GM18870 (cell line): Measurements from ENCODE around the gene COTL1.

Experiments used
- ATAC-seq: cut with Tn5 transposase; IDR thresholded peaks from one replicate; pipeline ENCODE4 v1.9.1; 2021; ENCODE audit warnings: moderate library complexity; ENCODE audit not compliant: unreplicated experiment

COTL1 gene

DNA sequence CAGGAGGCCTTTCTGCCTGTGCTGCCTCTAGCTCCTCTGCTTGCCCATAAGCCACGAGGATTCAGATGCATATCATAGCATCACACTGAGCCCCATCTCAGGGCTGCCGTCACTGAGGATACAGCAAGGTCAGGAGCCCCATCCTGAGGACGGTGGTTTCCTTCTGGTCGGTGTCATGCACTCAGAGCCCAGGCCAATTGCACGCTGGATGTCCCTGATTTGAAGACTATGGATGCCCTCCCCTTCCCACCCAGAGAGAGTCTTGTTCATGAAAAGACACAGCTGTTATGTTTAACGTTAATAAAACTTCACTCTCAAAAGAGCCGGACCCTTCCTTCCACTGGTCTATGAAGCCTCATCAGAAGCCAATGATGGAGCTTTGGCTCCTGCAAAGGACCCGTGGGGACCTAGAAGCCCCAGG, 19.9 kb downstream of the COTL1 start:
- ATAC-seq: no peak

DNA sequence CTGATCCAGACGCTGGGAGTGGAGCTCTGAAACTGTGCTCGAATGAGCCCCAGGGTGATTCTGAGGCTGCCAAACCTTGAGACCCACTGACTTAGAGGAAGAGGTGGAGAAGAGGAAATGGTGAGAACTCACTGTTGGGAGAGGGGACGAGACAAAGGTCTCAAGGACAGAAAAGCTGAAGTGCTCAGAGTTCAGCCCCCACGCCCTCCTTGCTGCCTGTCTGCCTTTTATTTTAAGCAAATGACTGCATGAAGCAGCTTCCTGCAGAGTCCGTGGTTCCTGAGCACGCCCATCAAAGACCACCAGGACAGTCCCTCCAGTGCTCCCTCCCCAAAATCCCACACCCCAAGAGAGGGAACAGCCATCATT, 20.4 kb downstream of the COTL1 start:
- ATAC-seq: no peak

DNA sequence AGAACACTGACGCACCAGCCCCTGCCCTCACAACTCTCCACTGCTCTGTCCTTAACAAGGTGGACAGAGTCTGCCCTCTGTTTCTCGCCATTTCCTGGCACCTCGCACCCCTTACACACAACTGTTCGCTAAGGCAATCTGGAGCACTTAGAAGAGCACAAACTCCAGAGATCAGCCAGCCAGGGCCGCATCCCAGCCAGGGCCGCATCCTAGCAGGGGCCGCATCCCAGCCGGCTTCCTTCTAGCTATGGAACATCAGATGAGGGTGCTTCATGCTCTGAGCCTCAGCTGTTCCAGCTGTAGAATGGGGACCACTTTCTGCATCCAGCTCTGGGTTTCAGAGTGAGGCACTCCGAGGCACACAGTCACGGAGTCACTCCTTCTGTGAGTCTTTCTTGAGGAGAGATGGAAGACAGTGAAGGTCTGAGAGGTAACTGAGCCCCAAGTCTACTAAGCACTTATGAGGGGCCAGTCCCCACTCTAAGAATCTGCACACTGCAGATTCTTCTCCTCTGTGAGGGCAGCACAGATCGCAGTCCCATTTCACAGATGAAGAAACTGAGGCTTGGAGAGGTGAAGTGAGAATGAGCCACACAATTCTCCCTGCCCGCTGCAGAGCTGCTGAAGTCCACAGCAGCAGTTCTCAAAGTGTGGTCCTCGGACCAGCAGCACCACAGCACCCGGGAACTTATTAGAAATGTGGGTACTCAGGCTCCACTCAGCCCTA, 20.9 kb downstream of the COTL1 start:
- no peak for ATAC-seq

DNA sequence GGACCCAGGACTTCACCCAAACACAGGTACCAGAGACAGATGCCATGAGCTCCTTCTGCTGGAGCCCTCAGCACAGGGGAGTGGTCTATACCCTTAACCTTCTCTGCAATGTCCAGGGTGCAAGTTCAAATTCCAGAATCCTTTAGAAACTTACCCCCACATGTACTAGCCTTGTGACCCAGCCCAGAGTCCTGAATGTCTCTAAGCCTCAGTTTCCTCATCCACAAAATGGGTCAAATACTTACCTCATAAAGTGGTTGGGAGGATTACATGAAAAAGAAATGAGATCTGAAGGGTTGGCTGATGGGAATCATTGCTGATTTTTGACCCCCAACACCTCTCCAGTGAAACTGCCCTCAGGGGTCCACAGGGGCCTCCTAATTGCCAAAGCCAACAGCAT, 21.7 kb downstream of the COTL1 start:
- no peak for ATAC-seq

DNA sequence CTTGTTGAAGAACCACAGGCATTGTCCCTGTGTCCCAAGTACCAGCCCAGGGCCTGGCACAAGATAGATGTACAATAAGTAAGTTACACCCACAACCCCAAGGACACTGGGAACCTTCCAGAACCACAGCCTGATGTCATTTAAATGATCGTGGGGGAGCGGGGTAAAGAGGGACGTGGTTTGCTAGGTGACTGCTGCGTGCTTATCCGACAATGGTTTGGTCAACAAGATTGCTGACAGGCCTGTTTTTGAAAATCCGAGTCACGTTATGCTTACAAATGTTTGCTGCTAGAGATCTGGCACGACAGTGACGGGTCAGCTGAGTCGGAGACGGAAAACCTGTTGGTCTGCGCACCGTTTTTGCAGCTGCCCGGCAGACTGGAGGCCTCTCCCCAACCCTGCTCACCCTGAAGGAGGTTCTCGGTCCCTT, 22.8 kb downstream of the COTL1 start:
- ATAC-seq: no peak

DNA sequence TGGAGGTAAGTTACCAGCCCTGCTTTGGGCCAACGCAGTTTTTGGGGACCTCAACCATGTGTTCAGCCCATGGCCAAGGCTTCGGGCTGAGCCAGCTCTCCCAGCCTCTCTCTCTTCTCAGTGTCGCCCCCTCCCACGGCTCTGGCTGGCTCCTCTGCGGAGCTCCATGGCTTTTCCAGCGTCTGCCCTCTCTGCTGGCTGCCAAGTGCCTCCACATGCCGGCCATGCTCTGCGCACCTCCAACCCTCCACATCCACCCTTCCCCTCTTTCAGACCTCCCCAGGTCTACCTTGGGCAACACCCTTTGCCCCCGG, 23.2 kb downstream of the COTL1 start:
- no peak for ATAC-seq

DNA sequence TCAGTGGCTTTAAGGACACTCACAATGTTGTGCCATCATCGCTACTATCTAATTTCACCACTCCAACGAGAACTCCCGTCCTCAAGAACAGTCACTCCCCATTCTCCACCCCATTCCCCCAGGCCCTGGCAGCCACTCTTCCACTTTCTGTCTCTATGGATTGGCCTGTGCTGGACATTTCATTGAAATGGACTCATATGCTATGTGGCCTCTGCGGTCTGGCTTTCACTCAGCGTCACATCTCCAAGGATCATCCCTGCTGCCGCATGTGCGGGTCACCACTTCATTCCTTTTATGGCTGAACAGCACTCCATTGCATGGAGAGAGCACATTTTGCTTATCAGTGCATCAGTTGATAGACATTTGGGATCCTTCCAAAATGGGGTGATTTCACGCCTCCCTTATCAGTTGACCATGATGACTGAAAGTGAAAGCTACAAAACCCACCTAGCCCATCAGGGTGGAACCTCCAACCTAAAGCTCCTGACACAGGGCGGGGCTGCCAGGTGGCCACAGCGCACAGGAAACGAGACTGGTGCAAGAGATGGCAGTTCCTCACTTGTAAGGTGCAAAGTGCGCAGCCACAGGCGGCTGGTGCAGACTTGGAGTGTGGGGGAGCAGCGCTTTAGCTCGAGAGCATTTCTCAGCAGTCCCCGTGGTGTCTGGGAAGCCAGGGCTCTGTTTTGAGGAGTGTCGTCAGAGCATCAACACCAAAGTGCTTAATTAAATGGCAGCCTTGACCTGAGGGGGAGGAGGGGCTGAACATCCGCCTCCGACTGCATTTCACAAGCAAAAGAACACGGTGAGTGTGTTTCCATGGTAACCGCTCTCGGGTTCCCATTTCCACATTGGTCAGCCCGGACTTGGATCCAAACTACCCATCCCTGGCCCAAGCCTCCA, 23.8 kb downstream of the COTL1 start:
- ATAC-seq: peak; percentile 85

DNA sequence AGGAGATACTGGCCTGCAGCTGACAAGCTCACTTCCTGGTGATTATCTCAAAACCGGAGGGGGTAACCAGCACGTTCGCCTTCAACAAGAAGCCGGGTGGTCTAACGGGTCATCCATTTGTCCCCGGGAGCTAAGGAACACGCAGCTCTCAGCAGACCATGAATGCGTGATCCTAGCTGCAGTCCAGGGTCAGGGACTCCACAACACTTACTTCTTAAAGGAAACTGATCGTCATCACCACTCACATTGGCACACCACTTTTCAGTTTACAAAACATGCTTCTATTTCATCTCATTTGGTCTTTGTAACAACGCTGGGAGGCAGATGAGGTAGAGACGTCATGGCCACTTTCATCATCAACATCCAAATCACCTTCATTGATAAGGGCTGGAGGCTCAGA, 25.2 kb downstream of the COTL1 start:
- ATAC-seq: no peak

DNA sequence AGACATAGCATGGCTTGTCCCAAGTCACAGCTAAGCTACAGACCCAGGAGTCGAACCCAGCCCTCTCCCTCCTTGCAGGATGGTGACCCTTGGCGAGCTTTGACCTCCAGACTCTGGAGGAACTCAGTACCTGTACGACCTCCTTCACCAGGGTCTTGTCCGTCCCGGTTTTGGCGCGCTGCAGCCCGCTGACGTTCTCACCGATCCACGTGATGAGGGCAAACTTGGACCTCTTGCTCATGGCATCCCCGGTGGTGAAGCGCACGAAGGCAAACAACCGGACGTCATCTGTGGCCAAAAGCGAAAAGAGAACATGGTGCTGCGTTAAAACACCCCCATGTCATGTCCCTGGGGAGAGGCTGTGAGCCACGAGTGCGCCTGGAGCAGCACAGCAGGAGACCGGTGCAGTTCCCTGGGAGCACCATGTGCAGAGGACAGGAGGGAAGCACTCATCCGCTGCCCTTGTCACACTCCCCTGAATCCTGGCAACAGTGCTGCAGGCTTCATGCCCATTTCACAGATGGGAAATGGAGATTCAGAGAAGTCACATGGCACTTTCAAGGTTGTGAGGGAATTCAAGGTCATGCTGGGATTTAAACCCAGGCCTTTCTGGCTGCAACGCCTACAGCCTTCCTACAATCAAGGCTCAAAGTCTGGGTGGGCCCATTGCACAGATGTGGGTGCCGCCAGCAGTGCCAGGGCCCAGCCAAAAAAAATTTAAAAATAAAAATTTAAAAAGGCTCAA, 27.7 kb downstream of the COTL1 start:
- no peak for ATAC-seq

DNA sequence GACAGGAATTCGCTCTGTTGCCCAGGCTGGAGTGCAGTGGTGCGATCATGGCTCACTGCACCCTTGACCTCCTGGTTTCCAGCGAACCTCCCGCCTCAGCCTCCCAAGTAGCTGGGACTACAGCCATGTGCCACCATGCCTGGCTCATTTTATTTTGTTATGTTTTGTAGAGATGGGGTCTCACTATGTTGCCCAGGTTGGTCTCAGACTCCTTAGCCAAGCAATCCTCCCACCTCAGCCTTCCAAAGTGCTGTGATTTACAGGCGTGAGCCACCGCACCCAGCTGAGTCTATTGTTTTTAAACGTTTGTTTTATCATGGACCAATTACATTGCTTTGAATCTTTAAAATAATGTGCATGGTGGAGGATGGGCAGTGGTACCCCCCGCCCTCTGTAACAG, 28.9 kb downstream of the COTL1 start:
- ATAC-seq: no peak

DNA sequence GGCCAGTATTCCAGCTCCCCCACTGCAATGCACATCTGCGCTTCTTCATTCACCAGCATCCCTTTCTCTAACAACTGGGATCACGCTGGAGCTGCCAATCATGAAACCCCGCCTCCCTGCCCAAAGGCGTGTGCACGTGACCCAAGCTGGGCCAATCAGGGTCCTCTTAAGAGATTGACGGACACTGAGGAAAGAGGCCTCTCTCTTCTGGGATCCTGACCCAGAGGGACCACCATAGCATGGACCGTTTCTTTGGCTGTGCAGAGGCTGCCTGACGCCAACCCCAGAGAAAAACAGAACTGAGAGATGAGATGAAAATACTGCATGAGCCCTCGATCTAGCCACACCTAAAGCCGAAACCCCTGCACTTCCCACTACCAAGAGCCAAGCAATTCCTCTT, 32.0 kb downstream of the COTL1 start:
- ATAC-seq: no peak

DNA sequence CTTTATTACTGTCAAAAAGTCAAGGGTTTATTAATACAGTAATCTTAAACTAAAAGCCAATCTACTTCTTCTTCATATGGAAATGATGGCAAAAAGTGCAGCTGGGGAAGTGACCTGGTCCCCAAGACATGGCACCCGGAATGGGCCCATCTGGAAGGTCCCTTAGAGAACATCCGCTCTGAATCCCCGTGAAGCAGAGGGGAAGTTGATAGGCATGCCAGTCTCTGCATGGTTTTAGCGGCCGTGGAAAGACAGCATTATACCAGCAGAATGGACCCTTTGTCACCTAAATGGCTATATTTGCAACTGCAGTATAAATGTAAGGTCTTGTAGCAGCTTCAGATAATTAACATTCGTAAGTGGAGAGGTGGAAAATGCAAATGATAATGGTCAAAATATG, 32.4 kb downstream of the COTL1 start:
- no peak for ATAC-seq

DNA sequence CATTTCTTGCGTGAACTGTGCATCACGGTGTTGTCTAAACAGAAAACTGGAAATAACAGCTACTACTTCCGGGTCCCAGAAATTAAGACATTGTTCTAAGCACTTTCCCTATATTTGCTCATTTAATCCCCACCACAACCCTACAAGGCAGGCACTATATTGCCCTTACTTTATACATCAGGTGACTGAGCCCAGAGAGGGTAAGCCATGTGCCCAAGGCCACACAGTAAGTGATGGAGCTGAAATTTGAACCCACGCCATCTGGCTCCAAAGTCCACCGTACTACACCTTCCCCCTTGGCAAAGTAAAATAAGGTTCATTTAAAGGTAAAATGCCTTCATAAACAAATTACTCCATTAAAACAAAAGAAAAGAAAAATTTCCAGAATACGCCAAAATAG, 33.2 kb downstream of the COTL1 start:
- ATAC-seq: no peak

DNA sequence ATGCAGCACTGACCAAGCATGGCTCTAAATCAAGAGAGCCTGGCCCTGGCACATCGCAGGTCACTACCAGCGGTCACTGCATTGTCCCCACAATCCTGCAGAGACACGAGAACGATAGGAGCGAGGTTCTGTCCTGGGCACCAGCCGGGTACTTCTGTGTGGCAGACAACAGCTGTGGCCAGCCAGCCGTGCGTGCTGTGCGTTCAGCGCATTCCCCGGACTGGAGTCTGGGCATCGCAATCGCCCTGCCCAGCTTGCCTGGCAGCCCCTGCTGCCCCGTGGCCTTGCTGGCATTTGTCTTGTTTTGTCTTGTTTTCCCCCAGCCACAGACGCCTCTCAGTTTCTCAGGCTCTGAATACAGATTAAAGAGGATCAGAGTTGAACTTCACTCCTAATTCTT, 33.9 kb downstream of the COTL1 start:
- ATAC-seq: no peak

DNA sequence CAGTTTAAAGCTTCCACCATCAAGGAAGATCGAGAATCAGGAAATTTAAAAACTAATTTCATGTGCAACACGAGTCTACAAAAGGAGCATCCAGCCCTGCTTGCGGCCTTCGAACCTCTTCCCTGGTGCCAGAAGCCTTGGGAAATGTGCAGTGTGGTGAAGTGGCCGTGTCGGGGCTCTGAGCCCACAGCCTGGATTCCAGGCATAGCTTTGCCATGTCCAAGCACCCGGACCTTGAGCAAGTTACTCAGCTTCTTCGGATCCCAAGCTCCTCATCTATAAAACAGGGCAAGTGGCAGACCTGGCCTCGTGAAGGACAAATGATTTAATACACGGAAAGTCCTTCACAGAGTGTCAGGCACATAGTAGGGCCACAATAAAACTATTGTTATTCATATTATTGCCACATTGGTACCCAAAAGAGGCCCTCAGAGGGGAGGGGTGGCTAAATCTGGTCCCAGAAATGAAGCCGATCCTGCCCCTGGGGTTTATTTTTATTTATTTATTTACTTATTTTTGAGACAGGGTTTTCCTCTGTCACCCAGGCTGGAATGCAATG, 34.8 kb downstream of the COTL1 start:
- ATAC-seq: no peak

DNA sequence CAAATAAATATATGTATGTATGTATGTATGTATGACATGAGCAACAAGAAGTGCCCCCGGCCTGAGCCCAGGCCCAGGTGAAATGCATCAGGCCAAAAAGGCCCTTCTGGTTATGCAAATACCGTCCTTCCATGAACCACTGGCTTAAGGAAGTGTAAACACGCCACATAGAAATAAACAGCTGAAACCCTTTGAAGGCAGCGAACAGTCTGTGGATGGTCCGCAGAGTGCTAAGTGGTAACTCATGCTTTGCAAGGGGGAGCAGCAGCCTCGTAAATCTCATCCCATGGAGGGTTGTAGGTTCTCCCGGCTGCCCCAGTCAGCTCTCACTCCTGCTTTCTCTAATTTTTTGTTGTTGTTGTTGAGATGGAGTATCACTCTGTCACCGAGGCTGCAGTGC, 36.7 kb downstream of the COTL1 start:
- ATAC-seq: no peak

DNA sequence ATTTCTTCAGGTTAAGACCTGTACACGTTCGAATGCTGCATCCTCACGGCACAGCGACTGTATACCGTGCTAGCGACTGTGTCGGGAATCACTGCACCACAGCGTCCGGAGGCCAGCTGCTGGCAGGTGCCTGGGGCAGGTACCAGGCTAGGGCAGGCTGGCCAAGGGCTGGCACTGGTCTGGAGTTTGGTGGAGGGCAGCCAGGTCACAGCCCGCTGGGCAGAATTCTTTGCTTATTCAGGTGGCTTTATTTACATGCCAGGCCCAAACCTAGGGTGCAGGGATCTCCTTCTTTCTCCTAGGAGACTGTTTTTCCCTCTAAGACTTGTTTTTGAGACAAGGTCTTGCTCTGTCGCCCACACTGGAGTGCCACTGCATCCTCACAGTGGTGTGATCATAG, 37.9 kb downstream of the COTL1 start:
- ATAC-seq: no peak

DNA sequence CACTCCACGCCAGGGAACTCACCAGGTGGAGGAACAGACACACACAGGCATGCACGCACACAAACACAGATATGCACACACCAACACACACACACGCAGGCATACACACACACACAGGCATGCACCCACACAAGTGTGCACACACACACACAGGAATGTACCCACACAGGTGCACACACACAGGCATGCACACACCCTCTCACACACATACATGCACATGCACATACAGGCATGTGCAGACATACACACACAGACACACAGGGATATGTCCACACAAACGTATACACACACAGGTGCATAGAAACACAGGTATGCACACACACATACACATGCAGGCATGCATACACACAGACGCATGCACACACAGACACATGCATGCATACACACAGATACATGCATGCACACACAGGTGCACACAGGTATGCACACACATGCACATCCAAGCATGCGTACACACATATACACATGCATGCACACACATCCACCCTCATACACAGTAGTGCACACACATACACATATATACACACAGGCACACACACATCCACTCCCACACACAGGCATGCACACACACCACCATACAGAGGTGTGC, 39.2 kb downstream of the COTL1 start:
- no peak for ATAC-seq

DNA sequence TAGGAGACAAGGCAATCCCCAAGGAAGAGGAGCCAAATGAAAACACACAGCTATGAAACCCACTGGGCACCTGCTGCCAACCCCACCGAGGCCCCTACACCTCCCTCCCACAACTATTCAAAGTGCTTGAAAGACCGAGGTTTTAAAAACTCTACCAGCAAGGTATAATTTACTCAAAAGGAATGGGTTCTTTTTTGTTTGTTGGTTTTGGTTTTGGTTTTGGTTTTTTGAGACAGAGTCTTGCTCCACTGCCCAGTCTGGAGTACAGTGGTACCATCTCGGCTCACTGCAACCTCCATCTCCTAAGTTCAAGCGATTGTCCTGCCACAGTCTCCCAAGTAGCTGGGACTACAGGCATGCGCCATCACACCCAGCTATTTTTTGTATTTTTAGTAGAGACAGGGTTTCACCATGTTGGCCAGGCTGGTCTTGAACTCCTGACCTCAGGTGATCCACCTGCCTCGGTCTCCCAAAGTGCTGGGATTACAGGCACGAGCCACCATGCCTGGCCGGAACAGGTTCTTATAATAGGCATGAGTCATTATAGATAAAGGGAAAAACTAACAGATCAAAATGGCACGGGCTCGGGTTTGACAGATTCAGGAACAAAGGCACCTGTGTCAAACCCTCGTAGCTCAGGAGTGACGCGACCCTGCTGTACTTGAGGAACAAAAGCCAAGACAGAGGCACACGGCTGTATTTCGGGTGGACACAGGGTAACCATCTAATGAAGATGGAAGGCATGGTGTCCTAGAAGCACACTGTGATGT, 40.7 kb downstream of the COTL1 start:
- ATAC-seq: no peak

DNA sequence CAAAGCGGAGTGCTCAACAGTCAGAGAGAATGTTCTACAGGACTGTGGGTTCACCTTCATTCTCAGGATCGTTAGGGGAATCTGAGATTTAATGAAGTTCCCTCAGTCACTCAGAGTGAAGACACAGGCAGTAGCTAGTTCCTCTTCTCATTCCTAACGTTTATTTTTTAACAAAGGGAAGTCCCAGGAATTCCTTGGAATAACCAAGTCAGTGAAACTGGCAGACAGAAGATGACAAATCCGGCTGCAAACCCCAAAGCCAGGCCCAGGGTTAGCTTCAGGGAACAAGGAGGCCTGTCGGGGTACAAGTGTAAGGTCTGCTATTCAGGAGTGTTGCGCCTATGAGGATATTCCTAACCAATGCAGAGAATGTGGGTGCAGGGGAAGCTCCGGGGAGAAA, 42.0 kb downstream of the COTL1 start:
- no peak for ATAC-seq
